GM19452 (cell line): ENCODE data around the gene POLN.
"Not testable (repeated sequence)": the region's sequence is repeated elsewhere in the genome, so short reads cannot be mapped to it uniquely, and the experiment has no call there.

Experiments
- ATAC-seq: cut with Tn5 transposase; IDR thresholded peaks from one replicate; pipeline ENCODE4 v1.9.1; 2021; ENCODE audit not compliant: unreplicated experiment

POLN gene

GRCh38 chr4:2222838-2223237, 19.1 kb downstream of the POLN start:
- ATAC-seq: no peak

- ATAC-seq: not testable (repeated sequence)
Observed at GRCh38 chr4:2221378-2221777, 20.5 kb downstream of the POLN start.

- ATAC-seq: peak; percentile 53
Observed at GRCh38 chr4:2220016-2220630, 21.8 kb downstream of the POLN start.

- ATAC-seq: no peak
Observed at GRCh38 chr4:2219233-2219760, 22.6 kb downstream of the POLN start.

GRCh38 chr4:2218436-2218835, 23.5 kb downstream of the POLN start:
- no peak for ATAC-seq

- ATAC-seq: no peak
Observed at GRCh38 chr4:2217726-2218125, 24.2 kb downstream of the POLN start.

- no peak for ATAC-seq
Observed at GRCh38 chr4:2212831-2213230, 29.1 kb downstream of the POLN start.

- ATAC-seq: not testable (repeated sequence)
Observed at GRCh38 chr4:2202789-2203188, 39.1 kb downstream of the POLN start.

- no peak for ATAC-seq
Observed at GRCh38 chr4:2194496-2194895, 47.4 kb downstream of the POLN start.

GRCh38 chr4:2193326-2193725, 48.6 kb downstream of the POLN start:
- ATAC-seq: no peak

- no peak for ATAC-seq
Observed at GRCh38 chr4:2186865-2187172, 55.1 kb downstream of the POLN start.

GRCh38 chr4:2186133-2186864, 55.6 kb downstream of the POLN start:
- no peak for ATAC-seq

GRCh38 chr4:2183394-2183793, 58.5 kb downstream of the POLN start:
- ATAC-seq: no peak

- ATAC-seq: no peak
Observed at GRCh38 chr4:2182994-2183393, 58.9 kb downstream of the POLN start.

- no peak for ATAC-seq
Observed at GRCh38 chr4:2180410-2180809, 61.5 kb downstream of the POLN start.

GRCh38 chr4:2179717-2180116, 62.2 kb downstream of the POLN start:
- ATAC-seq: no peak

GRCh38 chr4:2178986-2179385, 62.9 kb downstream of the POLN start:
- no peak for ATAC-seq

- ATAC-seq: no peak
Observed at GRCh38 chr4:2177443-2178093, 64.4 kb downstream of the POLN start.

- no peak for ATAC-seq
Observed at GRCh38 chr4:2175990-2176698, 65.8 kb downstream of the POLN start.

- no peak for ATAC-seq
Observed at GRCh38 chr4:2174061-2174460, 67.9 kb downstream of the POLN start.

- no peak for ATAC-seq
Observed at GRCh38 chr4:2172627-2173231, 69.2 kb downstream of the POLN start.
